Vagina (tissue), 2 donors: Measurements from ENCODE around the gene STK39.

Experiments
- POLR2A ChIP-seq, 2 donors: fragments of 450-650 bp; IDR thresholded peaks; one replicate each; pipeline ENCODE4 v1.6.1; 2017; ENCODE audit warnings: antibody characterized with exemption in 2 of 2, mild to moderate bottlenecking in 2 of 2, moderate library complexity in 2 of 2
- POLR2AphosphoS5 ChIP-seq, 2 donors: sonication (generic); formaldehyde crosslinking; IDR thresholded peaks; one replicate each; pipeline ENCODE4 v1.9.0; 2017; ENCODE audit warnings: antibody characterized with exemption in 2 of 2, mild to moderate bottlenecking in 2 of 2, low read depth in 1 of 2; ENCODE audit not compliant: insufficient read depth in 1 of 2
- TF ChIP-seq, protein P1 (sequence below), 3 experiments: fragments of 450-650 bp in 2 of 3; fragments of 200-600 bp in 1 of 3; sonication (generic) in 1 of 3; IDR thresholded peaks; one replicate each; pipeline ENCODE4 v1.5.1; 2017 to 2019; ENCODE audit warnings: antibody characterized with exemption in 3 of 3, mild to moderate bottlenecking in 2 of 3, moderate library complexity in 2 of 3

DNA sequence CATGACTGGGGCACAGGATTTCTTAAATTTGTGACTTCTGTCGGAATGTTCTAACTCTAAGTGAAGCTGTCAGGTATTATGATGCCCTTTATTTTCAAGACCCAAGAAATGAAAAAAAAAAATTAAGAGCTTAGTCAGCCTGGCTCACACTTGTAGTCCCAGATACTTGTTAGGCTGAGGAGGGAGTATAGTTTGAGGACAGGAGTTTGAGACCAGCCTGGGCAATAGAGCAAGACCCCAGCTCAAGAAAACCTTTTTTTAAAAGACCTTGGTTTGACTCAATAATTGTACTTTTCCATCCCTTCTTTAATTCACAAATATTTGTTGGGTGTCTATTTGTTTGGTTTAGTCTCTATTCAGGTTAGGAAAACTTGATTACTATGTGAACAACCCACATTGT is 310.0 kb downstream of the STK39 start:
- TF ChIP-seq, protein P1, sequence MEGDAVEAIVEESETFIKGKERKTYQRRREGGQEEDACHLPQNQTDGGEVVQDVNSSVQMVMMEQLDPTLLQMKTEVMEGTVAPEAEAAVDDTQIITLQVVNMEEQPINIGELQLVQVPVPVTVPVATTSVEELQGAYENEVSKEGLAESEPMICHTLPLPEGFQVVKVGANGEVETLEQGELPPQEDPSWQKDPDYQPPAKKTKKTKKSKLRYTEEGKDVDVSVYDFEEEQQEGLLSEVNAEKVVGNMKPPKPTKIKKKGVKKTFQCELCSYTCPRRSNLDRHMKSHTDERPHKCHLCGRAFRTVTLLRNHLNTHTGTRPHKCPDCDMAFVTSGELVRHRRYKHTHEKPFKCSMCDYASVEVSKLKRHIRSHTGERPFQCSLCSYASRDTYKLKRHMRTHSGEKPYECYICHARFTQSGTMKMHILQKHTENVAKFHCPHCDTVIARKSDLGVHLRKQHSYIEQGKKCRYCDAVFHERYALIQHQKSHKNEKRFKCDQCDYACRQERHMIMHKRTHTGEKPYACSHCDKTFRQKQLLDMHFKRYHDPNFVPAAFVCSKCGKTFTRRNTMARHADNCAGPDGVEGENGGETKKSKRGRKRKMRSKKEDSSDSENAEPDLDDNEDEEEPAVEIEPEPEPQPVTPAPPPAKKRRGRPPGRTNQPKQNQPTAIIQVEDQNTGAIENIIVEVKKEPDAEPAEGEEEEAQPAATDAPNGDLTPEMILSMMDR (IDR thresholded peaks at IDR 0.05): no peak
- TF ChIP-seq POLR2AphosphoS5 (IDR thresholded peaks at IDR 0.05; ENCODE audit: insufficient read depth in 1 of 2, low read depth in 1 of 2) (no peak), POLR2A (IDR thresholded peaks at IDR 0.05) (no peak)
